ENCODE measurements around the gene HYAL1.

HYAL1 gene

GRCh38 chr3:50323092-50323600 lies 19.8 kb upstream of the HYAL1 start:
- Histone ChIP-seq H3K36me3 (ENCODE audit: control insufficient read depth in 1 of 2, insufficient read depth in 2 of 2, low read length in 2 of 2) (peaks cover 31% of the 10 kb centered on the region in 2 experiments), H3K4ac (ENCODE audit: low read depth, low read length) (no peak overlapping the region), H3K79me2 (ENCODE audit: control insufficient read depth, insufficient read depth, low read length, poor library complexity) (peaks cover 19% of the 10 kb centered on the region), H3K4me2 (ENCODE audit: low read length) (no peak overlapping the region), H3K79me1 (ENCODE audit: low read length) (peaks cover 19% of the 10 kb centered on the region), H4K8ac (ENCODE audit: low read depth, low read length) (no peak overlapping the region), H3K27me3 (ENCODE audit: insufficient read depth, low read length) (no peaks in the 10 kb centered on the region), H3K23ac (ENCODE audit: low read length) (no peak overlapping the region), H3K14ac (ENCODE audit: low read length) (no peak overlapping the region), H2BK12ac (ENCODE audit: low read length) (no peak overlapping the region), H4K91ac (ENCODE audit: low read depth, low read length) (no peak overlapping the region), H4K12ac (ENCODE audit: low read depth, low read length) (no peak overlapping the region), H3K4me3 (ENCODE audit: low read depth, low read length) (no peak overlapping the region), H3K9me3 (ENCODE audit: insufficient read depth, low read depth, low read length) (peaks cover 1% of the 10 kb centered on the region), H2AK5ac (ENCODE audit: low read length) (no peak overlapping the region), H3K27ac (ENCODE audit: low read depth, low read length) (no peak overlapping the region), H2AFZ (ENCODE audit: insufficient read depth, low read length, poor library complexity) (no peak overlapping the region), H2BK5ac (ENCODE audit: low read depth, low read length, poor library complexity) (no peak overlapping the region), H3K9ac (ENCODE audit: low read length) (no peak overlapping the region), H3K18ac (ENCODE audit: low read length) (no peak overlapping the region), H3K4me1 (ENCODE audit: control insufficient read depth in 1 of 2, insufficient read depth in 2 of 2, low read length in 2 of 2) (peaks cover 25 to 28% of the 10 kb centered on the region in 2 experiments), H2BK120ac (ENCODE audit: insufficient read depth, low read length, poor library complexity) (no peak overlapping the region)
- WGBS (ENCODE audit: extremely low coverage, insufficient coverage, insufficient read length), result no CpG with 5 or more reads among the region's 4 CpGs
- DNase-seq, result no peak

- Histone ChIP-seq H3K23ac (ENCODE audit: low read length) (no peak within 1 kb of the TSS), H2BK120ac (ENCODE audit: insufficient read depth, low read length, poor library complexity) (peak within 1 kb of the TSS; percentile 98), H3K36me3 (ENCODE audit: control insufficient read depth in 1 of 2, insufficient read depth in 2 of 2, low read length in 2 of 2) (peaks cover 35 to 36% of the 10 kb centered on the region in 2 experiments), H4K8ac (ENCODE audit: low read depth, low read length) (peak within 1 kb of the TSS; percentile 90), H3K18ac (ENCODE audit: low read length) (peak within 1 kb of the TSS; percentile 93), H3K79me2 (ENCODE audit: control insufficient read depth, insufficient read depth, low read length, poor library complexity) (peaks cover 15% of the 10 kb centered on the region), H2AFZ (ENCODE audit: insufficient read depth, low read length, poor library complexity) (peak within 1 kb of the TSS; percentile 93), H3K4me3 (ENCODE audit: low read depth, low read length) (peak within 1 kb of the TSS; percentile 88), H3K4me1 (ENCODE audit: control insufficient read depth in 1 of 2, insufficient read depth in 2 of 2, low read length in 2 of 2) (peaks cover 30 to 32% of the 10 kb centered on the region in 2 experiments), H3K4ac (ENCODE audit: low read depth, low read length) (peak within 1 kb of the TSS; percentile 88), H3K79me1 (ENCODE audit: low read length) (peaks cover 16% of the 10 kb centered on the region), H2BK5ac (ENCODE audit: low read depth, low read length, poor library complexity) (peak within 1 kb of the TSS; percentile 99), H3K4me2 (ENCODE audit: low read length) (peak within 1 kb of the TSS; percentile 75), H3K9me3 (ENCODE audit: insufficient read depth, low read depth, low read length) (peaks cover 1% of the 10 kb centered on the region), H3K27me3 (ENCODE audit: insufficient read depth, low read length) (no peaks in the 10 kb centered on the region), H2AK5ac (ENCODE audit: low read length) (peak within 1 kb of the TSS; percentile 43), H3K9ac (ENCODE audit: low read length) (peak within 1 kb of the TSS; percentile 99), H2BK12ac (ENCODE audit: low read length) (peak within 1 kb of the TSS; percentile 19), H3K27ac (ENCODE audit: low read depth, low read length) (peak within 1 kb of the TSS; percentile 93), H4K91ac (ENCODE audit: low read depth, low read length) (peak within 1 kb of the TSS; percentile 99), H3K14ac (ENCODE audit: low read length) (peak within 1 kb of the TSS; percentile 93), H4K12ac (ENCODE audit: low read depth, low read length) (peak within 1 kb of the TSS; percentile 73)
- WGBS (ENCODE audit: extremely low coverage, insufficient coverage, insufficient read length), result no CpG with 5 or more reads among the region's 31 CpGs
- no peak for DNase-seq
These were observed 19.2 kb upstream of the HYAL1 start, which contains the start of gene HYAL2 for GRCh38 chr3:50322386-50323091. Gene HYAL2 (minus strand): TSS chr3:50322745. CDS start chr3:50320489, 2,256 bp downstream.

- Histone ChIP-seq H3K4me1 (ENCODE audit: control insufficient read depth in 1 of 2, insufficient read depth in 2 of 2, low read length in 2 of 2) (peaks cover 32 to 35% of the 10 kb centered on the region in 2 experiments), H3K4me3 (ENCODE audit: low read depth, low read length) (peak overlapping the region; percentile 88), H4K91ac (ENCODE audit: low read depth, low read length) (peak overlapping the region; percentile 85), H3K4me2 (ENCODE audit: low read length) (peak overlapping the region; percentile 75), H2AFZ (ENCODE audit: insufficient read depth, low read length, poor library complexity) (peak overlapping the region; percentile 67), H4K12ac (ENCODE audit: low read depth, low read length) (peak overlapping the region; percentile 73), H3K18ac (ENCODE audit: low read length) (peak overlapping the region; percentile 77), H3K27me3 (ENCODE audit: insufficient read depth, low read length) (no peaks in the 10 kb centered on the region), H3K14ac (ENCODE audit: low read length) (peak overlapping the region; percentile 71), H3K23ac (ENCODE audit: low read length) (no peak overlapping the region), H2BK120ac (ENCODE audit: insufficient read depth, low read length, poor library complexity) (peak overlapping the region; percentile 65), H3K4ac (ENCODE audit: low read depth, low read length) (peak overlapping the region; percentile 62), H3K36me3 (ENCODE audit: control insufficient read depth in 1 of 2, insufficient read depth in 2 of 2, low read length in 2 of 2) (peaks cover 36 to 38% of the 10 kb centered on the region in 2 experiments), H3K79me2 (ENCODE audit: control insufficient read depth, insufficient read depth, low read length, poor library complexity) (peaks cover 15% of the 10 kb centered on the region), H2BK5ac (ENCODE audit: low read depth, low read length, poor library complexity) (peak overlapping the region; percentile 28), H3K9ac (ENCODE audit: low read length) (peak overlapping the region; percentile 44), H3K9me3 (ENCODE audit: insufficient read depth, low read depth, low read length) (peaks cover 1% of the 10 kb centered on the region), H2AK5ac (ENCODE audit: low read length) (peak overlapping the region; percentile 43), H3K79me1 (ENCODE audit: low read length) (peaks cover 16% of the 10 kb centered on the region), H4K8ac (ENCODE audit: low read depth, low read length) (peak overlapping the region; percentile 90), H2BK12ac (ENCODE audit: low read length) (peak overlapping the region; percentile 19), H3K27ac (ENCODE audit: low read depth, low read length) (no peak overlapping the region)
- no peak for DNase-seq
- no CpG with 5 or more reads among the region's 14 CpGs for WGBS (ENCODE audit: extremely low coverage, insufficient coverage, insufficient read length)
These were observed 18.7 kb upstream of the HYAL1 start for GRCh38 chr3:50322115-50322385.

GRCh38 chr3:50321336-50322114 lies 18.2 kb upstream of the HYAL1 start:
- peak overlapping the region; percentile 75 for H3K4me2 ChIP-seq (ENCODE audit: low read length)
- H3K4ac ChIP-seq (ENCODE audit: low read depth, low read length), result peak overlapping the region; percentile 88
- peaks cover 36 to 38% of the 10 kb centered on the region in 2 experiments for H3K36me3 ChIP-seq (ENCODE audit: control insufficient read depth in 1 of 2, insufficient read depth in 2 of 2, low read length in 2 of 2)
- peak overlapping the region; percentile 93 for H3K18ac ChIP-seq (ENCODE audit: low read length)
- H3K79me2 ChIP-seq (ENCODE audit: control insufficient read depth, insufficient read depth, low read length, poor library complexity), result peaks cover 15% of the 10 kb centered on the region
- peak overlapping the region; percentile 88 for H4K12ac ChIP-seq (ENCODE audit: low read depth, low read length)
- peaks cover 16% of the 10 kb centered on the region for H3K79me1 ChIP-seq (ENCODE audit: low read length)
- peak overlapping the region; percentile 62 for H2BK12ac ChIP-seq (ENCODE audit: low read length)
- no peak overlapping the region for H3K23ac ChIP-seq (ENCODE audit: low read length)
- peak overlapping the region; percentile 99 for H2BK5ac ChIP-seq (ENCODE audit: low read depth, low read length, poor library complexity)
- DNase-seq, result peak; percentile 77 to 89
- WGBS (ENCODE audit: extremely low coverage, insufficient coverage, insufficient read length), result no CpG with 5 or more reads among the region's 59 CpGs
- peak overlapping the region; percentile 93 for H3K14ac ChIP-seq (ENCODE audit: low read length)
- peak overlapping the region; percentile 90 for H4K8ac ChIP-seq (ENCODE audit: low read depth, low read length)
- H3K9me3 ChIP-seq (ENCODE audit: insufficient read depth, low read depth, low read length), result peaks cover 1% of the 10 kb centered on the region
- no peak overlapping the region for H2AK5ac ChIP-seq (ENCODE audit: low read length)
- H4K91ac ChIP-seq (ENCODE audit: low read depth, low read length), result peak overlapping the region; percentile 99
- peak overlapping the region; percentile 93 for H3K27ac ChIP-seq (ENCODE audit: low read depth, low read length)
- peak overlapping the region; percentile 99 for H3K9ac ChIP-seq (ENCODE audit: low read length)
- H2BK120ac ChIP-seq (ENCODE audit: insufficient read depth, low read length, poor library complexity), result peak overlapping the region; percentile 98
- H3K27me3 ChIP-seq (ENCODE audit: insufficient read depth, low read length), result no peaks in the 10 kb centered on the region
- peak overlapping the region; percentile 88 for H3K4me3 ChIP-seq (ENCODE audit: low read depth, low read length)
- H3K4me1 ChIP-seq (ENCODE audit: control insufficient read depth in 1 of 2, insufficient read depth in 2 of 2, low read length in 2 of 2), result peaks cover 34 to 38% of the 10 kb centered on the region in 2 experiments
- peak overlapping the region; percentile 93 for H2AFZ ChIP-seq (ENCODE audit: insufficient read depth, low read length, poor library complexity)

Data from trophoblast cell (in vitro differentiated cells and primary cell).